ENCODE measurements around the gene MAMLD1.

Gene MAMLD1

DNA sequence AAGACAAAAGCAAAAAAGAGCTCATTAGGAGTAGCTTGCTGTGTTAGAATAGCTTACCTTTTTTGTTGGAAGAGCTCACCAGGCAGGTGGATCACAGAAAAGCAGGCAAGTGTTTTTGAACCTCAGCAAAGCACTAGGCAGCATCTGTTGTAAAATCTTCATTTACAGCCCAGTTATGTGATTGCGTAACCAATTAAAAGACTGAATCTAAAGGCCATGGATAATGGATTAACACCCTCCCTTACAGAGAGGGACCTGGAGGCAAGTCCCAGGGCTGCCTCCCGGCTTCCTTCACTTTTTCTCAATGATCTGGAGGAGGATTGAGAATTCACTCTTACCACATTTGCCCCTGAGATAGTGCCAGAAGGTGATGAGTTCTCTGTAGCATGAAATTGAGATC, 51.1 kb downstream of the MAMLD1 start:
- DNase-seq, result no peak
- no peaks in the 10 kb centered on the region for H3K9me3 ChIP-seq (ENCODE audit: severe bottlenecking)
- no peak overlapping the region for H3K27ac ChIP-seq
- H3K4me3 ChIP-seq (ENCODE audit: low read depth, low read length), result no peak overlapping the region
- TF ChIP-seq, protein P1, sequence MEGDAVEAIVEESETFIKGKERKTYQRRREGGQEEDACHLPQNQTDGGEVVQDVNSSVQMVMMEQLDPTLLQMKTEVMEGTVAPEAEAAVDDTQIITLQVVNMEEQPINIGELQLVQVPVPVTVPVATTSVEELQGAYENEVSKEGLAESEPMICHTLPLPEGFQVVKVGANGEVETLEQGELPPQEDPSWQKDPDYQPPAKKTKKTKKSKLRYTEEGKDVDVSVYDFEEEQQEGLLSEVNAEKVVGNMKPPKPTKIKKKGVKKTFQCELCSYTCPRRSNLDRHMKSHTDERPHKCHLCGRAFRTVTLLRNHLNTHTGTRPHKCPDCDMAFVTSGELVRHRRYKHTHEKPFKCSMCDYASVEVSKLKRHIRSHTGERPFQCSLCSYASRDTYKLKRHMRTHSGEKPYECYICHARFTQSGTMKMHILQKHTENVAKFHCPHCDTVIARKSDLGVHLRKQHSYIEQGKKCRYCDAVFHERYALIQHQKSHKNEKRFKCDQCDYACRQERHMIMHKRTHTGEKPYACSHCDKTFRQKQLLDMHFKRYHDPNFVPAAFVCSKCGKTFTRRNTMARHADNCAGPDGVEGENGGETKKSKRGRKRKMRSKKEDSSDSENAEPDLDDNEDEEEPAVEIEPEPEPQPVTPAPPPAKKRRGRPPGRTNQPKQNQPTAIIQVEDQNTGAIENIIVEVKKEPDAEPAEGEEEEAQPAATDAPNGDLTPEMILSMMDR (IDR thresholded peaks at IDR 0.05; ENCODE audit: low read depth, low read length), result no peak
- no peaks in the 10 kb centered on the region for H3K36me3 ChIP-seq
- peaks cover 71% of the 10 kb centered on the region for H3K27me3 ChIP-seq (ENCODE audit: insufficient read depth, low read depth, severe bottlenecking)

DNA sequence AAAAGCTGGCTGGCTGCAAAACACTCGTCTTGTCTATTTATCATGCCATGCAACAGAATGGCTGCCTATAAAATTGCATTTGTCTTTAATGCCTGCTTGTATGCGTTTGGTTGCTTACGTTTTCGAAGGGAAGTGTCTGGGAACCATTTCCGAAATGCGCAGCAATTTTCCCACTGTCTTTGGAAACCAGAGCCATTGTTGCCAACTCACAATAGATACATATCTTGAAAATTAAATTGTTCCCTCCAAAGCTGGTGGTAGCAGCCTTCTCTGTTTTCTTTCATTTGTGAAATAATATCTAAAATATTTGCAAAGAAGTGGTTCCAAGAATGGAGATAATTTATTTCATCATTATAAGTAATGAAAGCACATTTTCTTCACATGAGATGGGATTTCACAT, 53.4 kb downstream of the MAMLD1 start:
- peaks cover 54% of the 10 kb centered on the region for H3K27me3 ChIP-seq (ENCODE audit: insufficient read depth, low read depth, severe bottlenecking)
- TF ChIP-seq, protein P1 (IDR thresholded peaks at IDR 0.05; ENCODE audit: low read depth, low read length), result no peak
- H3K27ac ChIP-seq, result no peak overlapping the region
- no peak overlapping the region for H3K4me3 ChIP-seq (ENCODE audit: low read depth, low read length)
- H3K36me3 ChIP-seq, result no peaks in the 10 kb centered on the region
- no peaks in the 10 kb centered on the region for H3K9me3 ChIP-seq (ENCODE audit: severe bottlenecking)
- DNase-seq, result no peak

DNA sequence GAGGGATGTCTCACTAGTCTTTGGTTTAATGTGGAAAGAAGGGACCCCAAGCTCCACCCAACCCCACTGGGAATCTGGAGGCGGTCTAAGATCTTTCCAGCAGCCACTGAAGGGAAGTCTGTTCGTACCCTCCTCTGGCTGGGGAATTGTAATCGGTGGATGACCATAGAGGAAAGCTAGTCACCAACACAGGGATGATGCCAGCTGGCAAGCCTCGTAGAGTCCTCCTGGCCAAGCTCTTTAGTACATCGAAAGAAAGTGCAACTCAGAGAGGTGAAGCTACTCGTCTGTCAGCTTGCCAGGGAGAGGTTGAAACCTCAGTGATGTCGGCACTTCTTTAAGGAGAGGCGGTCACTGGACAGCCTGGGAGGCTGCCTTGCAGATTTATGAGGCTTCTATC, 58.7 kb downstream of the MAMLD1 start:
- Histone ChIP-seq H3K27ac (no peak overlapping the region), H3K36me3 (no peaks in the 10 kb centered on the region), H3K4me3 (ENCODE audit: low read depth, low read length) (no peak overlapping the region), H3K27me3 (ENCODE audit: insufficient read depth, low read depth, severe bottlenecking) (peaks cover 53% of the 10 kb centered on the region), H3K9me3 (ENCODE audit: severe bottlenecking) (no peaks in the 10 kb centered on the region)
- no peak for DNase-seq
- TF ChIP-seq, protein P1 (IDR thresholded peaks at IDR 0.05; ENCODE audit: low read depth, low read length), result no peak

DNA sequence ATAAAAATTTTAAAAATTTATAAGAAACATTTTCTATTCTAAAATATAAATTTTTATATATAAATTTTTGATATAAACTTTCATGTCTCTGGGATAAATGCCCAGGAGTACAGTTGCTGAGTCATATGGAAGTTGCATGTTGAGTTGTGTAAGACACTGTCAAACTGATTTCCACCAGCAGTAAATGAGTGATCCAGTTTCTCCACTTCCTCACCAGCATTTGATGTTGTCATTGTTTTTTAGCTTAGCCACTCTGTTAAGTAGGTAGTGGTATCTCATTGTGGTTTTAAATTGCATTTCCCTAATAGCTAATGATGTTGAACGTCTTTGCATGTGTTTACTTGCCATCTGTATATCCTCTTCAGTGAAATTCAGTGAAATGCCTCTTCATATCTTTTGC, 66.5 kb downstream of the MAMLD1 start:
- H3K27me3 ChIP-seq (ENCODE audit: insufficient read depth, low read depth, severe bottlenecking), result peaks cover 48% of the 10 kb centered on the region
- H3K27ac ChIP-seq, result no peak overlapping the region
- H3K36me3 ChIP-seq, result no peaks in the 10 kb centered on the region
- TF ChIP-seq, protein P1 (IDR thresholded peaks at IDR 0.05; ENCODE audit: low read depth, low read length), result no peak
- no peak for DNase-seq
- H3K9me3 ChIP-seq (ENCODE audit: severe bottlenecking), result no peaks in the 10 kb centered on the region
- no peak overlapping the region for H3K4me3 ChIP-seq (ENCODE audit: low read depth, low read length)

DNA sequence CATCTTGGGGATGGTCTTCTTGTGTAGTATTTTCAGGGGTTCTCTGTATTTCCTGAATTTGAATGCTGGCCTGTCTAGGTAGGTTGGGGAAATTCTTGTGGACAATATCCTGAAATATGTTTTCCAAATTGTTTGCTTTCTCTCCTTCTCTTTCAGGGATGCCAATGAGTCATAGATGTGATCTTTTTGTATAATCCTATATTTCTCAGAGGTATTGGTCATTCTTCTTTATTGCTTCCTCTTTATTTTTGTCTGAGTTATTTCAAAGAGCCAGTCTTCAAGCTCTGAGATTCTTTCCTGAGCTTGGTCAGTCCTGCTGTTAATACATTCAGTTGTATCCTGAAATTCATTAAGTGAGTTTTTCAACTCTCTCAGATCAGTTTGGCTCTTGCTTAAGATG, 73.1 kb downstream of the MAMLD1 start:
- H3K27me3 ChIP-seq (ENCODE audit: insufficient read depth, low read depth, severe bottlenecking), result peaks cover 36% of the 10 kb centered on the region
- no peak overlapping the region for H3K27ac ChIP-seq
- TF ChIP-seq, protein P1 (IDR thresholded peaks at IDR 0.05; ENCODE audit: low read depth, low read length), result no peak

DNA sequence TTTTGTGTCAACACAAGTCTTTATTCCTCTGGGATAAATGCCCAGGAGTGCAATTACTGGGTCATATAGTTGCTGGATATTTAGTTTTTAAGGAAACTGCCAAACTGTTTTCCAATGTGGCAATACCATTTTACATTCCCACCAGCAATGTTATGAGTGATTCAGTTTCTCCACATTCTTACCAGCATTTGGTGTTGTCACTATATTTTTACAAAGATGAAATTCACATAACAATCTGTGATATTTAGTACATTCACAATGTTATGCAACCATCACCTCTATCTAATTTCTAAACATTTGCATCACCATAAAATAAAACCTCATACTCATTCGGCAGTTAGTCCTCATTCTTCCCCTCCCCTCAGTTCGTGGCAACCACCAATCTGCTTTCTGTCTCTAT, 75.0 kb downstream of the MAMLD1 start:
- no peaks in the 10 kb centered on the region for H3K9me3 ChIP-seq (ENCODE audit: severe bottlenecking)
- no peak overlapping the region for H3K27ac ChIP-seq
- TF ChIP-seq, protein P1 (IDR thresholded peaks at IDR 0.05; ENCODE audit: low read depth, low read length), result no peak
- no peak for DNase-seq
- H3K27me3 ChIP-seq (ENCODE audit: insufficient read depth, low read depth, severe bottlenecking), result peaks cover 28% of the 10 kb centered on the region
- H3K36me3 ChIP-seq, result no peaks in the 10 kb centered on the region
- H3K4me3 ChIP-seq (ENCODE audit: low read depth, low read length), result no peak overlapping the region

More for the DNA sequence above, 73.1 kb downstream of the MAMLD1 start:
- DNase-seq, result no peak
- no peaks in the 10 kb centered on the region for H3K36me3 ChIP-seq
- H3K4me3 ChIP-seq (ENCODE audit: low read depth, low read length), result no peak overlapping the region
- H3K9me3 ChIP-seq (ENCODE audit: severe bottlenecking), result no peaks in the 10 kb centered on the region
